ENCODE measurements around the gene ARHGAP25.
A peak's percentile ranks its signal among the peaks of the same experiment; 100 is the strongest.

Gene ARHGAP25

GRCh38 chr2:68765739-68766375 lies 31.2 kb downstream of the ARHGAP25 start:
- Mint-ChIP-seq H3K27ac (peak overlapping the region; percentile 100), H3K9me3 (no peaks in the 10 kb centered on the region), H3K4me3 (peak overlapping the region; percentile 77), H3K36me3 (no peaks in the 10 kb centered on the region), H3K4me1 (peaks cover 97% of the 10 kb centered on the region), H3K27me3 (no peaks in the 10 kb centered on the region)

- Mint-ChIP-seq H3K4me3 (peak overlapping the region; percentile 77), H3K27ac (peak overlapping the region; percentile 100), H3K36me3 (no peaks in the 10 kb centered on the region), H3K9me3 (no peaks in the 10 kb centered on the region), H3K4me1 (peaks cover 97% of the 10 kb centered on the region), H3K27me3 (no peaks in the 10 kb centered on the region)
These were observed 31.8 kb downstream of the ARHGAP25 start for GRCh38 chr2:68766376-68766845.

DNA sequence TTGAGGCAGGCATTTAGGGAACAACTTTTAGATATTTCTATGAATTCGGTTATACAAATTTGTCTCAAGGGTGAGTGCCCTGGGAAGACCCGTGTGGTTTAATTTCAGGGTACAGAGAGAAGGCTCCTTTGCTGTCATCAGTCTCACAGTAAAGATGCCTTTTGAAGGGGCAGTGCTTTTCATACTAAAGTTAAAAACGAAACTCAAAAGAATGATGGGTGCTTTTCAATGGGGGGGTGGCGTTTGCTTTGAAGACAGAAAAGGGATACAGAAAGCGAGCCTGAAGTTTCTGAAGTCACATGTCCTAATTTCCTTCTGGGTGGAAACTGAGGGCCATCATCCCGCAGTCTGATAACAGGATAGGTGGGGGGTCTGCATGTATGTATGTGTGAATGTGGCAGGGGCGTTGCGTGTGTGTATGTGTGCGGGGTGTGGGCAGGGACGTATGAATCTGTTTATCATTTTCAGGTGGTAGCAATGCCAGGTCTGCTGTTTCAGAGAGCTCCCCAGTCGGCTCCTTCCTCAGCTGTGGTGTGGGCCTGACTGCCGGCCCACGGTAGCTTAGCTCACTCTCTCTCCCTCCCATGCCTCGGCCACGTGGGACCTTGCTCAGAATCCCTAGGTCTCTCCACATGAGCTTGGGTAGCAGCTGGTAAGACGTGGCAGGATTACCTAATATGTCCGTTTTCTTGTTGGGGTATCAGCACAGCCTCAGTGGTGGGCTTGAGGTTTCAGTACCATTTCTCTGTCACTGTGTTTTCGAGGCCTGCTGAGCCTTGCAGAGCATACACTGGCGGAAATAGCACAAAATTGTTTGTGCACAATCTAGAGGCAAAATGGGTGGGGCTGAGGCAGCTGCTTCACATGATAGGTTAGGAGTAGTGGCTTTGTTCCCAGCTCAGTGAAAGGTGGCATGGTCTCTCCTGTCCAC lies 32.7 kb downstream of the ARHGAP25 start:
- H3K27ac Mint-ChIP-seq: peak overlapping the region; percentile 100
- peaks cover 97% of the 10 kb centered on the region for H3K4me1 Mint-ChIP-seq
- no peaks in the 10 kb centered on the region for H3K9me3 Mint-ChIP-seq
- H3K36me3 Mint-ChIP-seq: no peaks in the 10 kb centered on the region
- H3K4me3 Mint-ChIP-seq: peak overlapping the region; percentile 77
- H3K27me3 Mint-ChIP-seq: no peaks in the 10 kb centered on the region

DNA sequence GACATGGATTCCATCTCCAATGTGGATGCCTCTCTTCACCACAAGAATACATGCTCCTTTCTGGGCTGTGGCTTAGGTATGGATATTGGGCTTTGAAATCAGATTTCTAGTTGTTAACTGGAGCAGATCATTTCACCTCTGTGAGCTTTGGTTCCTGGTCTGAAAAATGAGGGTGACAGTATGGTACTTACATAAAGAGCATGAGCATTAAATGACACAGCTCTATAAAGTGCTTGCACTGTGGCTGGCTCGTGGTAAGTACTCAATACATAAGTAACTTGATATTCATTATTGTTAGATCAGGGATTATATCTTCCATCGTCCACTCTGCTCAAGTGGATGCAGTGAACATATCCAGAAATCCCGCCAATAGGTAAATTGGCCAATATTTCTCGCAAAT lies 33.4 kb downstream of the ARHGAP25 start:
- H3K36me3 Mint-ChIP-seq: no peaks in the 10 kb centered on the region

DNA sequence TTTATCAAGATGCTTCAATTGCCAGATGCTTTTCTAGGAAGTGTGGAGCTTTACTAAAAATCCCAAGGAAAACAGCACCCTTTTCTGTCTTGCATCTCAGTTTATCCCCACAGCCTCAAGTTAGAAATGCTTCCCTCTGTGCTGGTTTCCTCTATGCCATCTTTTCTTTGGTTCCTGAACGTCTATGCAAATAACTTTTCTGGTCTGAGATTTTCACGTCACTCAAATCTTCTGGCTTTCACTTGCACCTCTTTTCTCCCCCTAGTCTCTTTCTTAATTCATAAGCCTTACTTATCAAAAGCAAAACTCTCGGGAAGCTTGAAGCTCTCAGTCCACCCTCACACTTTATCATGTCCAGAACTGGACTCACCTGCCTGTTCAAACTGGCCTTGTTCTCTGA lies 33.9 kb downstream of the ARHGAP25 start:
- Mint-ChIP-seq H3K4me1 (peaks cover 99% of the 10 kb centered on the region), H3K4me3 (peak overlapping the region; percentile 60), H3K9me3 (no peaks in the 10 kb centered on the region), H3K27me3 (no peaks in the 10 kb centered on the region), H3K27ac (peak overlapping the region; percentile 92), H3K36me3 (no peaks in the 10 kb centered on the region)

More for the DNA sequence above, 33.4 kb downstream of the ARHGAP25 start:
- Mint-ChIP-seq H3K4me3 (peak overlapping the region; percentile 77), H3K27ac (peak overlapping the region; percentile 100), H3K4me1 (peaks cover 99% of the 10 kb centered on the region), H3K27me3 (no peaks in the 10 kb centered on the region), H3K9me3 (no peaks in the 10 kb centered on the region)

- H3K36me3 Mint-ChIP-seq: peaks cover 3% of the 10 kb centered on the region
- H3K9me3 Mint-ChIP-seq: no peaks in the 10 kb centered on the region
- peak overlapping the region; percentile 60 for H3K4me3 Mint-ChIP-seq
- peaks cover 100% of the 10 kb centered on the region for H3K4me1 Mint-ChIP-seq
- peak overlapping the region; percentile 92 for H3K27ac Mint-ChIP-seq
- no peaks in the 10 kb centered on the region for H3K27me3 Mint-ChIP-seq
These were observed 34.3 kb downstream of the ARHGAP25 start for GRCh38 chr2:68768951-68769350.

- H3K4me3 Mint-ChIP-seq: peak overlapping the region; percentile 60
- H3K9me3 Mint-ChIP-seq: no peaks in the 10 kb centered on the region
- no peaks in the 10 kb centered on the region for H3K27me3 Mint-ChIP-seq
- H3K36me3 Mint-ChIP-seq: peaks cover 3% of the 10 kb centered on the region
- H3K27ac Mint-ChIP-seq: peak overlapping the region; percentile 92
- peaks cover 99% of the 10 kb centered on the region for H3K4me1 Mint-ChIP-seq
These were observed 35.1 kb downstream of the ARHGAP25 start for GRCh38 chr2:68769586-68770270.

GRCh38 chr2:68770271-68771111 lies 35.9 kb downstream of the ARHGAP25 start:
- H3K4me3 Mint-ChIP-seq: peak overlapping the region; percentile 60
- no peaks in the 10 kb centered on the region for H3K9me3 Mint-ChIP-seq
- H3K4me1 Mint-ChIP-seq: peaks cover 99% of the 10 kb centered on the region
- peaks cover 4% of the 10 kb centered on the region for H3K36me3 Mint-ChIP-seq
- peak overlapping the region; percentile 92 for H3K27ac Mint-ChIP-seq
- no peaks in the 10 kb centered on the region for H3K27me3 Mint-ChIP-seq

GRCh38 chr2:68771211-68771751 lies 36.7 kb downstream of the ARHGAP25 start:
- H3K27me3 Mint-ChIP-seq: no peaks in the 10 kb centered on the region
- H3K4me3 Mint-ChIP-seq: peak overlapping the region; percentile 60
- H3K36me3 Mint-ChIP-seq: peaks cover 10% of the 10 kb centered on the region
- peak overlapping the region; percentile 92 for H3K27ac Mint-ChIP-seq
- peaks cover 99% of the 10 kb centered on the region for H3K4me1 Mint-ChIP-seq
- no peaks in the 10 kb centered on the region for H3K9me3 Mint-ChIP-seq

DNA sequence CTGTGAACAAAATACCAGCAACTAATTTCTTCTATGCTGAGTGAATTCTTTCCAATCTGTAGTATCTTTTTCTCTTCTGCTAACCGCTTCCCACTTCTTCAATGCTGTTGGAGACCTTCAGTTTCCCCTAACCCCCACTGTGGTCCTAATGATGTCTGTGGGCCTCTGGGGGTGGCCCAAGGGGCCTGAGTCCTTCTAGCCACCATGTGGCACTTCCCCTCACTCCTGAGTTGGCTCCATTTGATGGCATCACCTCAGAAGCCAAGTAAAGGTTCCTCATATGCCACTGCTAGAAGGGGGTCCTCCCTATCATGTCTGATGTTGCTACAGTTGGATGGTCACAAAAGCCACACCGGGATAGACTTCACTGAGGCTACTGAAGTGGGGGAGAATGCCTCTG lies 37.5 kb downstream of the ARHGAP25 start:
- Mint-ChIP-seq H3K4me1 (peaks cover 99% of the 10 kb centered on the region), H3K4me3 (peak overlapping the region; percentile 38), H3K36me3 (peaks cover 13% of the 10 kb centered on the region), H3K27ac (peak overlapping the region; percentile 92), H3K27me3 (no peaks in the 10 kb centered on the region), H3K9me3 (no peaks in the 10 kb centered on the region)

- Mint-ChIP-seq H3K27me3 (no peaks in the 10 kb centered on the region), H3K9me3 (no peaks in the 10 kb centered on the region), H3K27ac (peak overlapping the region; percentile 92), H3K4me1 (peaks cover 92% of the 10 kb centered on the region), H3K4me3 (peak overlapping the region; percentile 84), H3K36me3 (peaks cover 17% of the 10 kb centered on the region)
These were observed 40.1 kb downstream of the ARHGAP25 start for GRCh38 chr2:68774569-68775271.

- Mint-ChIP-seq H3K4me1 (peaks cover 91% of the 10 kb centered on the region), H3K27ac (peak overlapping the region; percentile 92), H3K27me3 (no peaks in the 10 kb centered on the region), H3K36me3 (peaks cover 18% of the 10 kb centered on the region), H3K9me3 (no peaks in the 10 kb centered on the region), H3K4me3 (peak overlapping the region; percentile 84)
These were observed 40.7 kb downstream of the ARHGAP25 start for GRCh38 chr2:68775272-68775842.

- H3K9me3 Mint-ChIP-seq: no peaks in the 10 kb centered on the region
- peak overlapping the region; percentile 84 for H3K4me3 Mint-ChIP-seq
- peaks cover 91% of the 10 kb centered on the region for H3K4me1 Mint-ChIP-seq
- H3K27ac Mint-ChIP-seq: peak overlapping the region; percentile 92
- H3K36me3 Mint-ChIP-seq: peaks cover 19% of the 10 kb centered on the region
- no peaks in the 10 kb centered on the region for H3K27me3 Mint-ChIP-seq
These were observed 41.5 kb downstream of the ARHGAP25 start for GRCh38 chr2:68776124-68776523.

DNA sequence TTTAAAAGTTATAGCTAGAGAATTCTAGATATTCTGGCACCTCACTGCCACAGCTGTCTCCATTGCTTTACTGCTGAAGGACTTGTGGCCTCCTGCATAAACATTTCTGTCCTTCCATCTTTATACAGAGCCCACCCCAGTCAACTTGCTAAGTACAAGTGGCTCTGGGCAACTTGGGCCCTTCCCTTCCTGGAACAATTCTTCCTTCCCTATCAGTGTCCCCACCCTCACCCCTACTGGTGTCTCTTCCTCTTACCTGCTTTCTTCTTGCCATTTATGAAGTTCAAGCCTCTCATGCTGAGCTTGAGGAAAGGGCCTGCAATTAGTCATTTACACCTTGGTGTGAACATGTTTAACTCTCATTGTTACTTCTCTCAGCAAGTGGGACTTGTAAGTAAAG lies 45.0 kb downstream of the ARHGAP25 start:
- H3K9me3 Mint-ChIP-seq: no peaks in the 10 kb centered on the region
- H3K27ac Mint-ChIP-seq: peak overlapping the region; percentile 90
- H3K27me3 Mint-ChIP-seq: no peaks in the 10 kb centered on the region
- peaks cover 28% of the 10 kb centered on the region for H3K36me3 Mint-ChIP-seq
- peak overlapping the region; percentile 45 for H3K4me3 Mint-ChIP-seq
- peaks cover 70% of the 10 kb centered on the region for H3K4me1 Mint-ChIP-seq
